DMS79 treated with DMSO at 0.1 percent for 48 hours (cell line): ENCODE measurements around the gene OR2T10.
"Not testable (repeated sequence)": the region's sequence is repeated elsewhere in the genome, so short reads cannot be mapped to it uniquely, and the experiment has no call there.

Experiments used
- DNase-seq: peaks from one replicate; lab custom pipeline; 2025; lab: John Stamatoyannopoulos, UW

OR2T10 gene, protein sequence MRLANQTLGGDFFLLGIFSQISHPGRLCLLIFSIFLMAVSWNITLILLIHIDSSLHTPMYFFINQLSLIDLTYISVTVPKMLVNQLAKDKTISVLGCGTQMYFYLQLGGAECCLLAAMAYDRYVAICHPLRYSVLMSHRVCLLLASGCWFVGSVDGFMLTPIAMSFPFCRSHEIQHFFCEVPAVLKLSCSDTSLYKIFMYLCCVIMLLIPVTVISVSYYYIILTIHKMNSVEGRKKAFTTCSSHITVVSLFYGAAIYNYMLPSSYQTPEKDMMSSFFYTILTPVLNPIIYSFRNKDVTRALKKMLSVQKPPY

GRCh38 chr1:248597589-248597988, at the start of gene OR2T10:
TSS of gene OR2T10 (minus strand) at chr1:248597700. CDS start at chr1:248593768, 3,932 bp downstream.
- DNase-seq, result no peak

DNA sequence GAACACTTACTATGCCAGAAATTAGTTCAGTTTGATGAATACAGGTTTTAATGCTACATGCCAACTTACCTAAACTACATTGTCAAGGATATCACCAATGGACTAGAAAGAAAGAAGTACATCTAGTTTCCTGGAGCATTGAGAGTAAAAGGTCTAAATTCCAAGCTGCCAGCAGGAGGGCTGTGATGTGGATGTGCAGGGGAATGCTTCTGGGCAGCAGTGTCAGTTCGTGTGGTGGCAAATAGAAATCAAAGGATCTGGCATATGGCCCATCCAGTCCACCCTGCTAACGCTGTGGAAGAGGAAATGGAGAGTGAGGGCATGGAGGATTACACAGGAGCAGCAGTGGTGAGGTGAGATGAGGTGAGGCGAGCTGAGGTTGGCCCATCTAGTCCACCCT, 47.7 kb upstream of the OR2T10 start, which contains the start of gene OR2T35:
TSS of gene OR2T35 (minus strand) at position 101 of the 400 bp plus-strand sequence. CDS start 6,020 bp downstream, outside the sequence.
- not testable (repeated sequence) for DNase-seq

DNA sequence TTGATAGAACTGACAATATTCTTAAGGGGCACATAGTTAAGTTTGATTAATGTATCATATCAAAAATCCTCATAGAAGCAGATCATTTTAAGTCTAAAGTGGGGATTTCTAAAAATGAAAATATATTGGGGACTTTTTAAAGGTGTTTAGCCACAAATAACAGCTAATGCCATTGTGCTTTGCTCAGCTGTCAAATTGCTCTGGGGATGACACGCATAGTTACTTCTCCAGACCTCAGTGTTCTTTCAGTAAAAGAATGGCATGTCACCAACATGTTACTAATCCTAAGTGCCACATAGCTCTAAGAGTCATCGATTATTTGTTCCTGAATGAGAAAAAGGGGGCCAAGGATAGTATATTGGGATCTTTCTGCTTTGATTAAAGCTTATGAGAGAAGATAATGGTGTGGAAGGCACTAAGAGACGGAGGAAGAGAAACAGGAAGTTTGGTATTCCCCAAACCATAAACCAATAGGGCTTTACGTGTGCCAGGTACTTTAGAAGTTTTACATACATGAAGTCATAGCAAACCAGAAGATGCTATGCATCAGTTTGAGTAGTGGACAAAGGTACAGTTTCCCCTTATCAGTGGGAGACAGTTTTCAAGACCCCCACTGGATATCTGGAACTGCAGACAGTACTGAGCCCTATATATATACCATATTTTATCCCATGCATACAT, 45.6 kb upstream of the OR2T10 start:
- not testable (repeated sequence) for DNase-seq

GRCh38 chr1:248641583-248641982, 44.1 kb upstream of the OR2T10 start:
- DNase-seq, result not testable (repeated sequence)

DNA sequence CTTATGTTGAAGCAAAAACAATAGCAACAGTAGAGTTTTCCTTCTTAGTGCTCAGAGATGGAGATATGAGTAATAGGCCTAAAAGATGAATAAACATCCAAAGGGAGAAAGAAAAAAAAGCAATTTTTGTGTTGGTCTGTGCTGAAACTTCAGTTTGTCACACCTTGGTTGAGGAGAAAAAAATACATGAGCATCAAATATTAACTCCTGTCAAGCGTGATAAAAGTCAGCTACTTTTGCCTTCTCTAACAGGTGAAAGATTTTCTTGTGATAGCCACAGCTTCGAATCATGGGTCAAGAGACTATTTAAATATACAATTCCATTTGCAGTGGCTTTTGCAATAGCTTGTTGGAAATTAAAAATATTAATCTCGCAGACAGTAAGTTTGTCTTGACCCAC, 43.4 kb upstream of the OR2T10 start:
- not testable (repeated sequence) for DNase-seq

- not testable (repeated sequence) for DNase-seq
These were observed 42.2 kb upstream of the OR2T10 start for GRCh38 chr1:248639652-248640051.

DNA sequence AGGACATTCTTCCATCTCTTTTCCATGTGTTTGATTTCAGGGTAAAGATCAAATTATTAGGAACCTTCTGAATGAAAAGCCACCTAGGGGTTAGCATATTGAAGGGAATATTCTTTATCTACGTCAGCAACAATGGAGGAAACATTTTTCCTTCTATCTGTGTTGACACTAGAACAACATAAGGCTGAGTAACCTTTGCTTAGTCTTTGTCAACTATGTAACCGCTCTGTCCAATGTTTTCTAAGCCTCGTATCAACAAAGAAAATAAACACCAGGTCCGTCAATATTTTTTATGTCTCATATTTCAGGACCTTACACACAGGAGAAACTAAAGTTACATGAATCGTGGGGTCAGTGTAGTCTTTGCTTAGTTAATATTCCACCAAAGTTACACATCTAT, 39.1 kb upstream of the OR2T10 start:
- DNase-seq, result not testable (repeated sequence)

DNA sequence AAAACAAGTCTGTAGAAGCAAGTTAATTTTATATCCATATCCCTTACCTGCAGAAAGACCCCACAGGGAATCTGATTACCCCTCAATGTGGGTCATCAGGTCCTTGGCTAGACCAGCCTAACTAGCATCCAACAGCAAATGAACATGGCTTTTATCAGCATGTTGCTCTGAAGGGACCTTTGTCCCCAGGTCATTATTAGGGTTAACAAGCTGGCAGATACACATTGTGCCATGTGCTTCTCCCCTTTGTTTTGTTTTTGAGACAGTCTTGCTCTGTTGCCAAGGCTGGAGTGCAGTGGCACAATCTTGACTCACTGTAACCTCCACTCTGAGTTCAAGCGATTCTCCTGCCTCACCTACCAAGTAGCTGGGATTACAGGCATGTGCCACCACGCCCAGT, 37.5 kb upstream of the OR2T10 start, which contains the start of gene OR2T11:
TSS of gene OR2T11 (minus strand) at position 101 of the 400 bp plus-strand sequence. CDS start 7,963 bp downstream, outside the sequence.
- DNase-seq, result not testable (repeated sequence)

- DNase-seq, result no peak
These were observed 34.0 kb upstream of the OR2T10 start for GRCh38 chr1:248631354-248632008.

DNA sequence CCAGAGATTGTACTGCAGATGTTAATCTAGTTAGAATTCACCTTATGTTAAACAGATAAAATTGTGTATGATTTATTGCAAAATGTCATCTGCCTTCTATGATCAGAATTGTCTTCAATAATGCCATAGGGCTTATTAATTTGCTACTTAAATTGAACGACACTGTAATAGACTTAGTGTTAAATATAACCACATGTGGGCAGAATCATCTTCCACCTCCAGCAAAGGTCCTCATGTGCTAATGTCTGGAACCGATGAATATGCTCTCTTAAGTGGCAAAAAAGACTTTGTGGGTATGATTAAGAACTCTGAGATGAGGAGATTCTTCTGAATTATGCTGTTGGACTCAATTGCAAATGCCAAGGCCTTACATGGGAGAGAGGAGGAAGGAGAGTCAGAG, 33.1 kb upstream of the OR2T10 start:
- DNase-seq, result no peak

DNA sequence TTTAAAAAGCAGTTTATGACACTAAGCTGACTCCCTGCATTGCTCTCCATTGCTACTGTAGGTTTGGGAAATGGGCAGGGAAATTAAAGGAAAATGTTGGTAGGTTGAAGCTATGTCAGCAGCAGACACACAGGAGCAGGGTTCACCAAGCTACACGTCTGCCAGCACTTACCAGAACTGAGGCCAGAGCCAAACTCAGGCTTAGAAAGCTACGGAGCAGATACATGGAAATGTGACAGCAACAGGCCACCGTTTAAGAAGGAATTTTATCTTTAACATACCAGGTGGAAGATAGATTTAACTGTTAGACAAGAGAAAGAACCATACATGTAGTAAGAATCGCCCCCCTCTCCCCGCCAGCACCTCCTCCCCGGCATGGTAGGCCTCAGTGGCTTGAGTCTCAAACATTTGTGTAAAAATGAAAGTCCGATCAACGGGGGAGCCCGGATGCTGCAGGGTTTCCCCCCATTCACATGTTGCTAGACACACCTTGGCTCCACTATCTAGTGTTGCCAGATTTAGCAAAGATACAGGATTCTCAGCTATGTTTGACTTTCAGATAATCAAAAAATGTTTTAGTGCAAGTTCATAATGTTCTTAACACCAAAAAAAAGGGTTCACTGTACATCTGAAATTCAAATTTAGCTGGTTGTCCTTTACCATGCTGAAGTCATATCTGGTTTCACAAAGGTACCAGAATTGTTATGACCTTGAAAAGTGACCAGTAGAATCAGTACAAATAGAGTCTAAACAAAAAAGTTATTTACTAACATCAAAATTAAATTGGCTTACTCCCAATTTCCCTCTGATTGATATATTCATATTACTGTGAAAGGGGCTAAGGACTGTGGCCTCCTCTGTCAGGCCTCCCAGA, 30.7 kb upstream of the OR2T10 start:
- no peak for DNase-seq

DNA sequence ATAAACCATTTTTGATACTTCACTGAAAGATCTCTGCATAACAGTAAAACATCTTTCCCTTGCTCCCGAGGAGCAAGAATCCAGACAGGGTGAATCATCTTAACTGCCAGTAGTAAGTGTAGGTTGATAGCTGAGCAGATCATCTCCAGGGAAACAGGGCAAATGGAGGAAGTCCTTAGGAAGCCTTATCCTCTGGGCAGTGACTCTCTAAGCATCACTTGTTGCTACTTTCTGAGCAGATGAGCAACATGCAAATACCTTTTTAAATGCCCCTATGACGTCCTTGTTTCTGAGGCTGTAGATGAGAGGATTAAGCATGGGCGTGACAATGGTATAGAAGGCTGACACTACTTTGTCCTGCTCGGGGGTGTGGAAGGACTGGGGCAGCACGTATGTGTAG, 28.5 kb upstream of the OR2T10 start:
- no peak for DNase-seq

GRCh38 chr1:248625166-248625565, 27.7 kb upstream of the OR2T10 start:
- DNase-seq, result no peak

DNA sequence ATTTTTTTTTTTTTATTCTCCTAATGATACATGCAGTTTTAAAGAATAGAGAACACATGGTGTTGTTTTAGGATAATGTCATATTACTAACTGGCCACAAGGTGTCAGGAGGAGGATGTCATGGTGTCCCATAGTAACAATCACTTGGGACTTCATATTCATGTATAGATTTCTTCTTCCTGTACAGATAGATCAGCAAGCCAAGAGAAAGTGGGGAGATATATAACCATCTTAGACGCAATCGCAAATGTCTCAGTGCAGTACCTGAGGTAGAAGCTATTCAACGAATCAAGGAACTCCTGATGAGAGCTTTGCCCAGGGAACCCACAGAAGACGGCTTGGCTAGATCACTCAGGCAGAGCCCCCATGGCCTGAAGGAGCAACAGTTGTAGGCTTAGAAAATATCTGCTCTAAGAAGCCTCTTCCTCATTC, 25.1 kb upstream of the OR2T10 start:
- DNase-seq, result peak; percentile 3

- DNase-seq, result no peak
These were observed 24.3 kb upstream of the OR2T10 start for GRCh38 chr1:248621770-248622169.

- DNase-seq, result peak; percentile 3
These were observed 21.4 kb upstream of the OR2T10 start for GRCh38 chr1:248618878-248619277.

DNA sequence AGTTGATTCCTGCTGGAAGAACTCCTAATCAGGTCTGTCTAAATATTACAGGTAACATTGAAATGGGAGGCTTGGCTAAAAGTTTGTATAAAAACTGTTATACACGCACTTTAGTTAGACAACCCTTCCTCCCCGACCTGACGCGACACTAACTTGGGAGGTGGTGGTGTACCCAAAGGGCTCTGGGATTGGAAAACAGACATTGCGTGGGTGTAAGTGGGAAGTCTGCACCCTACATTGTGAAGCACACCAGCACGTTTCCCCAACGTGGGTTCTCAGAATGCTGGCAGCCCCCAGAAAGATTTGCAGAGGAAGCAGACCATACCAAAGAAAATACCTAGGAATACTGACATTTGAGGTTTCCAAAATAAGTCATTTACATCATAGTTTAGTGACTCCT, 20.6 kb upstream of the OR2T10 start:
- DNase-seq, result no peak

GRCh38 chr1:248613742-248614141, 16.2 kb upstream of the OR2T10 start:
- no peak for DNase-seq

DNA sequence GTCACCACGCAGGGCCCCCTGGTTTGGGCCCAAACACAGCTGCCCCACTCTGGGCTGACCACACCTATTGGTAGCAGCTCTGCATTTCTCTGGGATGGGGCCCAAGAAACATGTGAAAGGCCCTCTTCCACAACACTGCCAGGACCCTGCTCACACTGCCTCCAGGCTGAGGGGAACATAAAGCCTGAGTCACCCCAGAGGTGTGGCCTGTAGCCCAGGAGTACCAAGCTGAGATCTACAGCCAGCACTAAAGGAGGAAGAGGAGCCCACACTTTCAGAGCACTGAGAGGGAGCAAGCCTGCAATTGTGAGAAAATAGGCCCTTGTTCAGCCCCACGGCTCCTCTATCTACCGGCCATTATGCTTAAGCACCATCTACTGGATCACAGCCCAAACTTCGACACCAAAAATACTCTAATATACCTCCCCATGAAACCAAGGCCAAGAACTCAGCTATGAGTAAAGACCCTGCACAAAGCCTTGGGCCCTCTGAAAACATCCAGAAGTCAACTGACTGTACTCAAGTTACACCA, 14.4 kb upstream of the OR2T10 start:
- DNase-seq, result no peak

- no peak for DNase-seq
These were observed 12.8 kb upstream of the OR2T10 start for GRCh38 chr1:248610301-248610700.

DNA sequence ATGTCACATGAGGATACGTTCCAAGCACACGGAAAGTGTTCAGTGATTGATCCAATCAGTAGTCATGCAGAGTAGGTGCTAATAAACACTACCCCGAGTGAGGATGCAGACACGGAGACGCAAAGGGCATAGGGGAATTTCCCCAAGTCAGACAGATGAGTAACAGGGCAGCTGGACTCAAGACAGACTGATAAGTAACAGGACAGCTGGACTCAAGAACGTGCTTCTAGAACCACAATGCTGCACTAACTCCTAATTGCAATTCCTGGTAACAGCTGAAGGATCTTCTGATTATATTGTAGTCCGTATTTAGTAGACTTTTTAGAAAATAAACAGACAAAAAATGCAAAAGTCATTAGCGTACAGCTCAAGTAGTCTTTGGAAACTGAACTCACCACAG, 1.9 kb upstream of the OR2T10 start:
- no peak for DNase-seq
